Effector memory CD8-positive, alpha-beta T cell (primary cell): Measurements from ENCODE around the gene POTEB.
"Not testable (repeated sequence)": the region's sequence is repeated elsewhere in the genome, so short reads cannot be mapped to it uniquely, and the experiment has no call there.

Experiments used
- ATAC-seq: fragments of 150-1000 bp; cut with Tn5 transposase; replicated peaks from 2 replicates; pipeline ENCODE4 v1.10.0; 2021; ENCODE audit warnings: mild to moderate bottlenecking, moderate library complexity
- DNase-seq, 3 experiments: peaks; one replicate each; pipeline ENCODE4 v3.0.0; 2021
- H3K27ac Mint-ChIP-seq, 2 donors: one replicate each; pipeline ENCODE4 v1.8.0; 2022; ENCODE audit warnings: mild to moderate bottlenecking in 2 of 2, mixed read lengths in 2 of 2, moderate library complexity in 2 of 2
- H3K27me3 Mint-ChIP-seq, 2 donors: one replicate each; pipeline ENCODE4 v1.8.0; 2022; ENCODE audit warnings: mixed read lengths in 2 of 2
- H3K36me3 Mint-ChIP-seq: one replicate; pipeline ENCODE4 v1.8.0; 2022; ENCODE audit warnings: mild to moderate bottlenecking, moderate library complexity, mixed read lengths; ENCODE audit not compliant: insufficient read depth
- H3K4me1 Mint-ChIP-seq, 2 donors: one replicate each; pipeline ENCODE4 v1.8.0; 2022; ENCODE audit warnings: low read depth in 2 of 2, mixed read lengths in 2 of 2
- H3K4me3 Mint-ChIP-seq, 2 donors: one replicate each; pipeline ENCODE4 v1.8.0; 2022; ENCODE audit warnings: mild to moderate bottlenecking in 2 of 2, mixed read lengths in 2 of 2, moderate library complexity in 2 of 2
- H3K9me3 Mint-ChIP-seq, 2 donors: one replicate each; pipeline ENCODE4 v1.8.0; 2022; ENCODE audit warnings: mixed read lengths in 2 of 2
- total RNA-seq, 9 experiments: gene quantifications; one replicate each; lab custom pipeline; 2026; lab: John Stamatoyannopoulos, UW

POTEB gene
- total RNA-seq, result 0 reads per million in 9 experiments

- H3K27ac Mint-ChIP-seq, H3K9me3 Mint-ChIP-seq, H3K4me3 Mint-ChIP-seq, DNase-seq, H3K36me3 Mint-ChIP-seq, H3K27me3 Mint-ChIP-seq, H3K4me1 Mint-ChIP-seq, ATAC-seq: not testable (repeated sequence)
These were observed at the start of gene POTEB for GRCh38 chr15:21877635-21878034. Gene POTEB, minus strand, starts transcription at chr15:21877735. Its CDS starts 489 bp downstream, at chr15:21877246.

GRCh38 chr15:21890955-21891354 is 13.4 kb upstream of the POTEB start:
- H3K36me3 Mint-ChIP-seq, ATAC-seq, DNase-seq, H3K9me3 Mint-ChIP-seq, H3K4me3 Mint-ChIP-seq, H3K27ac Mint-ChIP-seq, H3K4me1 Mint-ChIP-seq, H3K27me3 Mint-ChIP-seq: not testable (repeated sequence)

- not testable (repeated sequence) for H3K27me3 Mint-ChIP-seq, H3K36me3 Mint-ChIP-seq, ATAC-seq, DNase-seq, H3K9me3 Mint-ChIP-seq, H3K4me3 Mint-ChIP-seq, H3K4me1 Mint-ChIP-seq, H3K27ac Mint-ChIP-seq
These were observed 12.0 kb upstream of the POTEB start for GRCh38 chr15:21889542-21889941.

- H3K4me1 Mint-ChIP-seq, DNase-seq, ATAC-seq, H3K9me3 Mint-ChIP-seq, H3K27me3 Mint-ChIP-seq, H3K4me3 Mint-ChIP-seq, H3K36me3 Mint-ChIP-seq, H3K27ac Mint-ChIP-seq: not testable (repeated sequence)
These were observed 38.7 kb downstream of the POTEB start for GRCh38 chr15:21838831-21839230.
